Smooth muscle cell of bladder (primary cell): Measurements from ENCODE around the gene PRCP. TPM values are rescaled to one million over a fixed set of nuclear protein-coding genes. Genes with fewer than 3 reads are reported as not detected.

ENCODE experiments used
- total RNA-seq: library from RNA; depleted of rRNA; stranded (reverse); fragments of >200 nt; gene quantifications from 2 replicates; pipeline ENCODE4 v1.2.3, GENCODE V29; 2014

Gene PRCP
- total RNA-seq, result 43.1 and 82.3 TPM in 2 replicates

GRCh38 chr11:82900277-82901164 is at the start of gene PRCP:
PRCP (minus strand) TSS chr11:82900430; CDS start chr11:82900402, 28 bp downstream.

GRCh38 chr11:82901165-82901921 is 1.1 kb upstream of the PRCP start, which contains the start of gene DDIAS:
DDIAS (plus strand) TSS chr11:82901736; CDS start chr11:82914739, 13,003 bp downstream.

Other genes starting within 250 kb of the PRCP start
- gene FAM181B, start 166.6 kb downstream of the PRCP start, total RNA-seq, result under 0.01 TPM in 1 of 2 replicates, not detected in the other
- gene DDIAS, start 1.3 kb upstream of the PRCP start, total RNA-seq, result 0.28 and 0.65 TPM in 2 replicates
- 16.9 and 23.8 TPM in 2 replicates for gene RAB30, start 171.5 kb upstream of the PRCP start, total RNA-seq